ENCODE measurements around the gene EXOC2.

EXOC2 gene

GRCh38 chr6:455006-455585, 237.8 kb downstream of the EXOC2 start:
- DNase-seq, result no peak

- no peak for DNase-seq
Observed at GRCh38 chr6:454148-454991, 238.6 kb downstream of the EXOC2 start.

GRCh38 chr6:453152-453551, 239.8 kb downstream of the EXOC2 start:
- DNase-seq, result no peak

GRCh38 chr6:452301-453067, 240.5 kb downstream of the EXOC2 start:
- no peak for DNase-seq

GRCh38 chr6:451847-452246, 241.1 kb downstream of the EXOC2 start:
- no peak for DNase-seq

- no peak for DNase-seq
Observed at GRCh38 chr6:451336-451735, 241.6 kb downstream of the EXOC2 start.

- no peak for DNase-seq
Observed at GRCh38 chr6:449486-450419, 243.2 kb downstream of the EXOC2 start.

GRCh38 chr6:449057-449430, 243.9 kb downstream of the EXOC2 start:
- no peak for DNase-seq

- no peak for DNase-seq
Observed at GRCh38 chr6:448296-449056, 244.5 kb downstream of the EXOC2 start.

GRCh38 chr6:447381-448165, 245.4 kb downstream of the EXOC2 start:
- DNase-seq, result no peak

- DNase-seq, result no peak
Observed at GRCh38 chr6:446418-447366, 246.2 kb downstream of the EXOC2 start.

- DNase-seq, result no peak
Observed at GRCh38 chr6:445571-446417, 247.1 kb downstream of the EXOC2 start.

- no peak for DNase-seq
Observed at GRCh38 chr6:444653-445275, 248.2 kb downstream of the EXOC2 start.

- no peak for DNase-seq
Observed at GRCh38 chr6:443621-444159, 249.2 kb downstream of the EXOC2 start.

GRCh38 chr6:441126-441920, 251.6 kb downstream of the EXOC2 start:
- no peak for DNase-seq

GRCh38 chr6:439641-440167, 253.2 kb downstream of the EXOC2 start:
- DNase-seq, result no peak

GRCh38 chr6:438634-439170, 254.2 kb downstream of the EXOC2 start:
- DNase-seq, result no peak
